HG03439 (cell line): Measurements from ENCODE around the gene TMEM176A.
A peak's percentile ranks its signal among the peaks of the same experiment; 100 is the strongest.
"Not testable (repeated sequence)": the region's sequence is repeated elsewhere in the genome, so short reads cannot be mapped to it uniquely, and the experiment has no call there.

Experiments
- ATAC-seq: cut with Tn5 transposase; IDR thresholded peaks from one replicate; pipeline ENCODE4 v1.9.1; 2021; ENCODE audit warnings: mild to moderate bottlenecking, moderate library complexity; ENCODE audit not compliant: unreplicated experiment

Gene TMEM176A, protein sequence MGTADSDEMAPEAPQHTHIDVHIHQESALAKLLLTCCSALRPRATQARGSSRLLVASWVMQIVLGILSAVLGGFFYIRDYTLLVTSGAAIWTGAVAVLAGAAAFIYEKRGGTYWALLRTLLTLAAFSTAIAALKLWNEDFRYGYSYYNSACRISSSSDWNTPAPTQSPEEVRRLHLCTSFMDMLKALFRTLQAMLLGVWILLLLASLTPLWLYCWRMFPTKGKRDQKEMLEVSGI

DNA sequence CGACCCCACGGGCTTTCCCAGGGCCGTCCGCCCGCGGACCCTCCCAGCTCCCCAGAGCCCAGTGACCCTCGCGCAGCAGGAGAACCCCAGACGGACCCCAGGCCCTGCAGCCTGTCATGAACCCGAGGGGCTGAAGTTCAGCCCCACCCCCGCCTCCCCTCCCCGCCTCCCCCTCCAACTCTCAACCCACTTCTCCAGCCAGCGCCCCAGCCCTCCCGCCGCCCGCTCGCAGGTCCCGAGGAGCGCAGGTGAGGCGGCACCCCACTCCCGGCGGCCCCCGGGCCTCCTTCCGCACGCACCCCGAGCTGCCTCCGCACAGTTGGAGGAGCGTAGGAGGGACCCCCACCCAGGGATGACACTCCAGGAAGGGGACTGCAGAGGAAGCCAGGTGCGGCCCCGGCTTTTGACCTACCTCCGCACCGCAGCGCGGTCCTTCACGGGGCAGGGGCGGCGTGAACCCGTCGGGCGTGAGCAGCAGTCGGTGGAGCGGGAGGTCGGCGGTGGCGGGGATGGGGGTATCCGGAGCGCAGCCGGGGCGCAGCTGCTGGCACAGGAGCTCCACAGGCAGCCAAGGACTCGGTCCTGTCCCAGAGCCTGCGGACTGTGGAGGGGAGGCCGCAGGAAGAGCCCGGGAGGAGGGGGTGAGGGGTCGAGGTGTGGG, at the start of gene TMEM176A:
TMEM176A (plus strand) TSS at position 189 of the 661 bp plus-strand sequence. CDS start 782 bp downstream, outside the sequence.
- no peak for ATAC-seq

DNA sequence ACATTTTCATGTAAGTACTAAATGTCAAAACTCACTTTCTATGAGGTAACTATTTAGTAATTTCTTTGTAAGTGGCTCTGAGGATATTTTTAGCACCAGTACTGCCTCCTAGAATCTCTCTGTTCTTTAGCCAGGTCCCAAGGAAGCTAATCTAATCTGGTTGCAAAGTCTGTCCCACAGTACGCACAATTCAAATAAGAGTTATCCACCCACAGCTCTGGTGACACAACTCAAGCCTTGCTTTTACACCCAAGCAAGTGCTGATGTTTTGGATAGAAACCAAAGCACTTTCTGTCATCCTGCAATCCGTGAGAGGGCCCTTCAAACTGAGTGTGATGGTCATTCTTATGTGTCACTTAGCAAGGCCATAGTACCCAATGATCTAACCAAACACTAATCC, 48.9 kb upstream of the TMEM176A start:
- ATAC-seq: no peak

DNA sequence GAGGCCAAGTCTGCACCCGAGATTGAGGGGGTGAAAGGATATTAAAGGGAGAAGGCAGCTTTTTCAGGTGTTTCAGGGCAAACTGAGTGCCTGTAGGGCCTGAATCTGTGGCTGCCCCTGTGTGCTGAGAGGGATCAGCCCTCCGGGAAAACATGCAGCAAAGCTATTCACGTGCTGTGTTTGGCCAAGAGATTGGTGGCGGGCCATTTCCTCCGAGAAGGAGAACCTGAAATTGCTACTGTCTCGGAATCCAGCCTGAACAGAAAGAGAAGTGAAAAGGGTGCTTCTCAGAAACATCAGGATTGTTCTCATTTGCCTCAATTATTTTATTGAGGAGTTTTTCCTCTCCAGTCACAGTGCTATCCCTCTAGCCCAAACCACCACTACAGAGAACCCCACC, 47.3 kb upstream of the TMEM176A start:
- ATAC-seq: no peak

DNA sequence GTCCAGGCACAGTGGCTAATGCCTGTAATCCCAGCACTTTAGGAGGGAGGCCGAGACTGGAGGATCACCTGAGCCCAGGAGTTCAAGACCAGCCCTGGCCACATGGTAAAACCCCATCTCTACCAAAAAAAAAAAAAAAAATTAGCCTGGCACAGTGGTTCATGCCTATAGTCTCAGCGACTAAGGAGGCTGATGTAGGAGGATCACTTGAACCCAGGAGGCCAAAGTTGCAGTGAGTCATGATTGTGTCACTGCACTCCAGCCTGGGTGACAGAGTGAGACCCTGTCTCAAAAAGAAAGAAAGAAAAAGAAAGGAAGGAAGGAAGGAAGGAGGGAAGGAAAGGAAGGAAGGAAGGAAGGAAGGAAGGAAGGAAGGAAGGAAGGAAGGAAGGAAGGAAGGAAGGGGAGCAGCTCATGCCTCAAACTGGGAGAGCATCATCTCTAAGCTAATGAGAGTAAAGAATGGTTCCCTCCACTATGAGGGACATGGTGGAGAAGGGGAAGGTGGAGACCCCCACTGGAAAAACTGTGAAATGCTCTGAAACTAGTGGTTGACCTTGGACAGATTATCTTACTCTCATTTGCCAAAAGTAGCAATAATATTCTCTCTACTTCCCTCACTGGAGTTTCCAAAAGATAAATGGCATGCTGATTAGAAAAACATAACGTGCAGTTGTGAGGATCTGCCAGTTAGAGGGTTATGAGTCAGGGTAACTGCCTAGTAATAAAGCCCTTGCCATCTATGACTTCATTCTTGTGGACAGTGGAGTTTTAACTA, 46.6 kb upstream of the TMEM176A start:
- ATAC-seq: no peak

DNA sequence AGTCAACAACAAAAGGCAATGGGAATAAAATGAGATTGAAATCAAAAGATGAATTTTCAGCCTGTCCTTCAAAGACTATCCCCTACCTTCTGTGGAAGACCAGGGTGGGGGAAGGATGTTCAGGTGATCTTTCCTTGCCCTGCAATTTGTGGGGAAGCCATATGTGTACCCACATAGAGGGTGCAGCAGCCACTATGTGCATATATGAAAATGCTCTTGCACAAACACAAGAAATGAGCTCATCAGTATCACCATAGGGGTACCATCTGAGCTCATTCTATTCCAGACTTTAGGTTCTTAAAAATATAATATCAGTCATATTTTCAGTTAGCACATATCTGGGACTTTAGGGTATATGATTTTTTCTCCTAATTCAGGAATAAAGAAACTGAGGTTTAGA, 45.6 kb upstream of the TMEM176A start:
- no peak for ATAC-seq

DNA sequence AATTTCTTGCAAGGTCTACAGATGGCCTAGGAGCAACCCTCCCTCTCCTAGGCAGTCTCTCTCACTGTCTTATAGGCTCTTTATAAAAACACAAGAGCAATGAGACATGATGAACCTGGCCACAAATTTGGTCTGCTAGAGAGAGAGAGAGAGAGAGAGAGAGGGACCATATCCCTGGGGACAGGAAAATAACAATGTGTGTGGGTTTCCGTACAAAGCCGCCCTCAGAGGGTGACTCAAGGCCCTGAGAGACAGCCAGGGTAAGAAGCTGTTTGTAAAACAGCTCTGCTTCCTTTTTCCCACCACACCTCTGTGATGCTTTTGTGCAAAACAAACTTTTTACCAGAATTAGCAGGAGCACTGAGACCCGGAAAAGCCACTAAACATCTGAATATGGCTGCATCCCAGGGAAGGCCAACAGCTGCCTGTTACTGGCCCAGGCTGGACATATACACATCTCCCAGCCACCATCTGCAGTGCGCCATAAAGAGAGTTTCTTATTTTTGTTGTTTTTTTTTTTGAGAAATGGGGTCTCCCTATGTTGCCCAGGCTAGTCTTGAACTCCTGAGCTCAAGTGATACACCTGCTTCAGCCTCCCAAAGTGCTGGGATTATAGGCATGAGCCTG, 45.0 kb upstream of the TMEM176A start:
- no peak for ATAC-seq

DNA sequence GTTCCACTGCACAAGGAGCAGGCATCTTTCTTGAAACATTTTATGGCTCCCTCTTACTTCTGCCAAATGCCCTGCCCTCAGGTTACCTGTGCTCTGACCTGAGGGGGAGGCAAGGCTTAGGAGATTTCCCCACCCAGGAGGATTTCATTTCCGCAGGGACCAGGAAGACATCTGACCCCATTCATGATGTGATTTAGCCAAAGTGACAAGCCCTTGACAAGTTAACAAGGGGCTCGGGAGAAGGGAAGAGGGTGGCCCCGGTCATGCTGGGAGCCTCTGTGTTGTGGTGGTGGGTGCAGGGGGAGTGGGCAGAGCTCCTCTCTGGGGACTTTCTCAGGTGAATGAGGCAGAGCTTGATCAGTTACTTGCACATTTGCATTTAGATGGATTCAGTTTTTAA, 44.4 kb upstream of the TMEM176A start:
- no peak for ATAC-seq

DNA sequence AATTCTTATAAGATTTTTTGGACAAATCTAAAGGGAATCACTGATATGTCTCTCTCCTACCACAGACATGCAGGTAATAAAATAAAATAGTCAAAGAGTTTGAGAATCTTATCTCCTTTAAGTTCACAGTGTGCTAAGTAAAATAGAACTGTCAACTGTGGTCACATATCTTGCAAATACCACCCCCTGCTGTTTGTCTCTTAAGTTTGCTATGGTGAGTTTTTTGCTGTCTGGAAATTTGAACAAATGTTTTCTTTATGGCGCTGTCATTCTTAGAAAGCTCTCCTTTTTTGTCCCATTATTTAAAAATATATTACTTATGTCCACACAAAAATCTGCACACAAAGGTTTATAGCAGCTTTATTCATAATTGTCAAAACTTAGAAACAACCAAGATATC, 43.7 kb upstream of the TMEM176A start:
- ATAC-seq: no peak

DNA sequence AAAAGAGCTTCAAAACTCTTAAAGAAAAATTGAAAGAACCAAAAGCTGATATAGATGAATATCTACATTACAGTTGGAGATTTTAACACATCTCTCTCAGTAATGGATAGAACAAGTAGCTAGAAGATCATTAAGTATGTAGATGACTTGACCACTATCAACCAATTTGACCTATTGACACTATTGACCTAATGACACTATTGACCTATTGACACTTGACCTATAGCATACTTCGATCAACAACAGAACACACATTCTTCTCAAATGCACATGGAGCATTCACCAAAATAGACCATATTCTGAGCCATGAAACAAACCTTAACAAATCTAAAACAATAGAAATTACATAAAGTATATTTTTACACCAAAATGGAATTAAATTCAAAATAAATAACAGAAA, 41.1 kb upstream of the TMEM176A start:
- ATAC-seq: no peak

DNA sequence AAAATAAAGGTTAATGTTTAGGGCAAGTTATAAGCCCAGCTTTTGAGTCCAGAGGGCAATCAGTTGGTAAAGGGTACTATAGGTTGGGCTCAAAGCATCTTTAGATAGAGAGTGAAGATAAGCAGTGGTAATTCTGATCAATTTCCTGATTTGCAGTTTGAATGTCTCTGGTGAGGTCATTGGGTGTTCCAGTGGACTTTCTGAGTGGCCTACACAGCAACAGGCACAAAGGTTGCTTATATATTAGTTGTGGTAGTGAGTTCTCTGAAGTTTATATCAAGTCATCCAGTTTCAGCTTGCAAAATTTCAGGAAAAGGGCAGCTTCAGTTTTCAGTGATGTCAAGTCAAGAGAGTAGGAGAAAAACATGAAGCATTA, 34.2 kb upstream of the TMEM176A start:
- no peak for ATAC-seq

DNA sequence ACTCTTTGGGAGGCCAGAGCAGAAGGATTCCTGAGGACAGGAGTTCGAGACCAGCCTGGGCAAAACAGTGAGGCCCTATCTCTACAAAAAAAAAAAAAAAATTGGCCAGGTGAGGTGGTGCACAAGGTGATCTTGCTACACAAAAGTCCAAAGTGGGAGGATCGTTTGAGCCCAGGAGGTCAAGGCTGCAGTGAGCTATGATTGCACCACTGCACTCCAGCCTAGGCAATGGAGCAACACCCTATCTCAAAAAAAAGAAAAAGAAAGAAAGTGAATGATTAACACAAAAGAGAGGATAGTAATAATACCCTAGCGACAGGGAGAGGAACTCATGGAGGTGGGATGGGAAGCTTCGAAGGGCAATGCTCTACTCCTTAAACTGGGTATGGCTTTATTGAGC, 30.8 kb upstream of the TMEM176A start:
- no peak for ATAC-seq

DNA sequence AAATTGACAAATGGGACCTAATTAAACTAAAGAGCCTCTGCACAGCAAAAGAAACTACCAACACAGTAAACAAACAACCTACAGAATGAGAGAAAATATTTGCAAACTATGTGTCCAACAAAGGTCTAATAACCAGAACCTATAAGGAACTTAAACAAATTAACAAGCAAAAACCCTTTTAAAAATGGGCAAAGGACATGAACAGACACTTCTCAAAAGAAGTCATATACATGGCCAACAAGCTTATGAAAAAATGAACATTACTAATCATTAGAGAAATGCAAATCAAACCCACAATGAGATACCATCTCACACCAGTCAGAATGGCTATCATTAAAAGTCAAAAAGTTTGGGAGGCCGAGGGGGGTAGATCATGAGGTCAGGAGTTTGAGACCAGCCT, 26.4 kb upstream of the TMEM176A start:
- ATAC-seq: not testable (repeated sequence)

DNA sequence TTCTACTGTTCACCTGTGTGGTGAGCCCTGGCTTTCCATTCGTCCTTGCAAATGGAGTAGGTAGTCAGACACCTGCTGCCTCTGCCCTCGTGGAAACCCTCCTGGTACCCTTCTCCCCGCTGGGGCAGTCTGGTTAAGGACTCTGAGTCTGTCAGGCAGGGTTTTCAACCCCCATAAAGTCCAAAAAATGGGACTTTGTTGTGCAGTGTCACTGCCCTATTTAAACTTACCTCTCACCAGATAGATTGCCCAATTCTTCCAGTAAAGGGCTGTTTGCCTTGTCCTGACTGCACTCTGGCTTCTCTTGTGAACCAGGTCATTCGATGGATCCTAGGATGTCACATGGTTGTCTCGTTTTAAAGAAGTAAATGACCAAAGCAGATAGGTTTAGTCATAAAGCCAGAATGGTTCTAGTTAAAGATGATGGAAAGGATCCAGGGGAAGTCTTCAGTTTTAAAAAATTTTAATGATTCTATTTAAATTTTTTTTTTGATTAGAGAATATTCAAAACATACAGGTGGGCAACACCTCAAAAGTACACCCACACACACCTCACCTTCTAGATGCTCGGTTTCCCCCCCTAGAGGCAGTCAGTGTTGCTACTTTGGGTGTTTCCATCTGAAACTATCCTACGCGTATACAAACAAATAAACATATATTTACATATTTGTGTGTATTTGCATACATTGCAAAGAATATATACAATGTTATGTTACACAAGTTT, 22.4 kb upstream of the TMEM176A start:
- no peak for ATAC-seq

DNA sequence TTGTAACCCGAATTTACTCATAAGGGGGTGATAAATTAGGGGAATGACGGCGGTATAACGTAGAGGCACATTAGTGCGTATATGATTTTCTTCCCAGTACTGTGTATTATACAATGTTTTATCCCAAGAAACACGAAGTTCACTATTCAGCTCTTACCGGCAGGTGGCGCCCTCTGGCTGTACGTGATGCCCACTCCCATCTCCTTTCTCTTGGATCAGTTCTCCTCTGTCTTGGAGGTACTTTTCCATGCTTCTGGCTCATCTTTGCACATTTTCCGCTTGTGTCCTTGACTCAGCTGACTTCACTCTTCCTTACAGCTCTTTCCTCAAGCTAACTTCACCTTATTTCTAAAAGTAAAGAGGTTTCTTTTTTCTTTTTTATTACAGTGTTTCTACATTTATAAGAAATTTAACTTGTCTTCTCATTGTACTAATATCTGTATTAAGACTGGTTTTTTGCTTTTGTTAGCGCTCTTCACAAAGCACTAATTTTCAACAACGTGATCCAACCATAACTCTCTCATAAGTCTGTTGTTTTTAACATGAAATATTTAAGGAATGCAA, 21.7 kb upstream of the TMEM176A start:
- ATAC-seq: peak; percentile 66

DNA sequence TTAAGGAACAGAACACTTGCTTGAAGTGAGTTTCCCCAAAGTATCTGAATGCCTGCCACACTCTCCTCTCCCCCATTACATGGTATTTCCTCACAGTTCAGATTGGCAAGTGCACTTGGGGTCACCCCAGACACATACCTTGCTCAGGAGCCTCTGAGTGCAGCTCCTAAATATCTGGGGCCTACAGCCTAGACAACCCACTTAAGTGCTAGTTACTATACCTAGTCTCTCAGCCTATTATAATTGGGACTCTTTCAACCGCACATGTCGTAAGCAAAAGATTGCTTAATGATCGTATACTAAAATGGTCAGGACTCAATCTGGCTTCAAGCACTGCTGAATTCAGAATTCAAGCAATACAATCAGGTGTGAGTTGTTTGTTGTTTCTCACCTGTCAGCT, 20.3 kb upstream of the TMEM176A start:
- no peak for ATAC-seq

DNA sequence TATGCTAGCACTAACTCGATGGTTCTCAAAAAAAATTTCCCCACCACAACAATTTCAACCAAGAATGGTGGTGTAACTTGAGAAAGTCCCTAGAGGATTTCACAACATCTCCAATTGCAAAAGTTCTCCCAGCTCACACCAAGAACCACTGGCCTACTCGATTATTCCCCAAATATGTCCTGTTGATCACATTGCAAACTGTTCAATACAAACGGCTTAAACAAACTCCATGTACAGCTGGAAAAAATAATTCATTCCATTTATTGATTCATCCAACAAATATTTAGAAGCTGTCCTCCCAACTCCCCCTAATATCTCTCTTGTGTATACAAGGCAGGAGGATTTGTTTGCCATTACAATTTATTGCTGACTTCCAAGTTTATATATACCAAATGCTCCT, 19.5 kb upstream of the TMEM176A start:
- ATAC-seq: no peak

DNA sequence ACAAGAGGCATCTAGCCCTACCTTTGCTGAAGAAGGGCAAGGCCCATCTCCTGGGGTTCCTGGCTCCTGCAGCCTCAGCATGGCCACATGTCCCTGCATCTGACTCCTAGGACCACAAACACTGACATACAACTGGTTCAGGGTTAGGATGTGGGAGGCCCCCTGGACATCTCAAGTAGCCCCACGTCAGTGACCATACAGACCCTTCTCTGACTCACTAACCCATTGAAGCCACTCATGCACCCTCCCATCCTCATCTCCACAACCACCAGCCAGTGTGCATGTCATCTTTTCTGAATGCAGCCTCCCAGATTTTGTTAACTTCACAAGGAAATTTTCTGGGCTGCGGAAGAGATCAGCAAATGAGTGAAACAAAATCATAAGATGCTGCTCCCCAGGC, 18.6 kb upstream of the TMEM176A start:
- no peak for ATAC-seq

DNA sequence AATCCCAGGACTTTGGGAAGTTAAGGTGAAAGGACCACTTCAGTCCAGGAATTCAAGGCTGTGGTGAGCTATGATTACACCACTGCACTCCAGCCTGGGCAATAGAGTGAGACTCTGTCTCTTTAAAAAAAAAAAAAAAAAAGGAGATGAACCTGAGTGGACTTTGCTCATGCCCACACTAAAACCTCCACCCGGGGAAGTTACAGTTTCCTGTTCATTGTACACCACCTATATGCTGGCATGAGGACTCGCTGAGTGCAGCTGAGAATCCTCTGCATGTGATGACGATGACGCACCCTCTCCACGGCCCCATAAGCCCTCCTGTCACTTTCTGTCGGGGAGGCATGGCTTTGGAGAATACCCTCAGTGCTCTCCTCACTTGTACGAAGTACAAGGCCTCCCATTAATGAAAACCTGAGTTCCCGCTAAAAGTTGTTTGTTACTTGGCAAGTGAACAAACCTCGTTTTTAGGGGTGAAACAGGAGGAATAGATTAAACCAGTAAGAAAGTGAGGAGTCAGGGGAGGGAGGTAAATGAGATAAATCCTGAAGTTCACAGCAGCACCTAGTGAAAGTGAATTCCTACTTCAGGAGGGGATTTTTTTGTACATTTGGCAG, 16.3 kb upstream of the TMEM176A start:
- no peak for ATAC-seq

DNA sequence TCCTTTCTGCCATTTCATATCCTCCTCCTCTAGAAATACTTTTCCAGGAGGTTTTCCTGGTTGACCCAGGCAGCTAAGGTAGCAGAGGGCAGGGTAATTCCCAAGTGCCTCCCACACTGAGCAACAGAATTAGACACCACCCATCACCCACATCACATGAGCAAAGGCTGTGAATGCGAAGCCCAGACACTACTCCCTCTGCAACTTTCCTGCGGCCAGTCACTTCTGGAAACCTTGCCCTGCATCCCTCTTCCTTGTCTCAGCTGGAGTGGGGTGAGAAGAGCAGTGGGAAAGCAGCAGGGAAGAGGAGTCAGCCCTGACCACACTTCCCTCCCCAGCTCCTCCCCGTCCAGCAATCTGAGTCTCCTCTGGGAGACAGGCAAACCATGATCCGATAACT, 15.6 kb upstream of the TMEM176A start:
- ATAC-seq: no peak
